HFF-Myc (cell line): ENCODE results near the gene ASXL1.
"Not testable (repeated sequence)": the region's sequence is repeated elsewhere in the genome, so short reads cannot be mapped to it uniquely, and the experiment has no call there.

ENCODE experiments used
- DNase-seq: peaks from one replicate; pipeline ENCODE4 v3.0.0-alpha.2; 2011; ENCODE audit warnings: low read depth; ENCODE audit errors: extremely low read depth
- H3K4me3 ChIP-seq: replicated peaks from 2 replicates; pipeline ENCODE4 v1.5.1; 2011; ENCODE audit warnings: low read depth, mild to moderate bottlenecking, control low read depth, low read length
- TF ChIP-seq, protein P1 (sequence below): IDR thresholded peaks from 2 replicates; pipeline ENCODE4 v1.5.1; 2012; ENCODE audit warnings: mild to moderate bottlenecking, low read depth, low read length, control low read depth; ENCODE audit errors: missing control alignments

ASXL1 gene

DNA sequence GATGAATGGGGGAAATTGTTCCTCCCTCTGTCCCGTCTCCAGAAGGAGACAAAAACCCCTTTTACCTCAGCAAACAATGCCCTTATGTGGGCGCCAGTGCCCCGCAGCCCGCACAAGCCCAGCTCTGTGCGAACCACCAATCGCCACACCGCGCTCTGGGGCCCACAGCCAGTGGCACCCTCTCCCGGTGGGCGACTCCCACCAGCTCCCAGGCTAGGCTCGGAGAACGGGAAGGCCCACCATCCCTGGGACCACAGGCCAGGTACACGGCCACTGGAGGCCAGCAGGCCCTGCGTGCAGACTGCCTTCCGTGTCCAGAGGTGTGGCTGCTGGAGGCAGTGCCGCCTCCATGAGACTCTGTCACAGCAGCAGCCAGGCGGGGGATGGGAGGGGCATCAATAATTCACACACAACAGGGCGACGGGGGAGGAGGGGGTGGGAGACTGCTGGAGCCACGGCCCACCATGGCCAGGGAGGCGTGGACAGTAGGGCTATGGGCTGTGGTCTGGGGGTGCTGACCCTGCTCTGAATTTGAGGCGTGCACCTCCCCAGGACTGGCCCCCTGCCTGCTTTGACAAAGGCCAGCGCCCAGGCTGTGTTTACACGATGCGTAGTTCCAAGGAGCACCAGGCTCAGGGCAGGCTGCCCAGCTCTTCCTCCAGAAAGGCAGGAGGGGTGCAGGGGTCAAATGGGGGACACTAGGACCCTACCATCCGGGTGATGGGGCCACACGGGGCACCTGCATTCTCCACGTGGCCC lies 105.7 kb downstream of the ASXL1 start:
- TF ChIP-seq, protein P1, sequence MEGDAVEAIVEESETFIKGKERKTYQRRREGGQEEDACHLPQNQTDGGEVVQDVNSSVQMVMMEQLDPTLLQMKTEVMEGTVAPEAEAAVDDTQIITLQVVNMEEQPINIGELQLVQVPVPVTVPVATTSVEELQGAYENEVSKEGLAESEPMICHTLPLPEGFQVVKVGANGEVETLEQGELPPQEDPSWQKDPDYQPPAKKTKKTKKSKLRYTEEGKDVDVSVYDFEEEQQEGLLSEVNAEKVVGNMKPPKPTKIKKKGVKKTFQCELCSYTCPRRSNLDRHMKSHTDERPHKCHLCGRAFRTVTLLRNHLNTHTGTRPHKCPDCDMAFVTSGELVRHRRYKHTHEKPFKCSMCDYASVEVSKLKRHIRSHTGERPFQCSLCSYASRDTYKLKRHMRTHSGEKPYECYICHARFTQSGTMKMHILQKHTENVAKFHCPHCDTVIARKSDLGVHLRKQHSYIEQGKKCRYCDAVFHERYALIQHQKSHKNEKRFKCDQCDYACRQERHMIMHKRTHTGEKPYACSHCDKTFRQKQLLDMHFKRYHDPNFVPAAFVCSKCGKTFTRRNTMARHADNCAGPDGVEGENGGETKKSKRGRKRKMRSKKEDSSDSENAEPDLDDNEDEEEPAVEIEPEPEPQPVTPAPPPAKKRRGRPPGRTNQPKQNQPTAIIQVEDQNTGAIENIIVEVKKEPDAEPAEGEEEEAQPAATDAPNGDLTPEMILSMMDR: no peak
- no peak overlapping the region for H3K4me3 ChIP-seq
- DNase-seq: no peak

DNA sequence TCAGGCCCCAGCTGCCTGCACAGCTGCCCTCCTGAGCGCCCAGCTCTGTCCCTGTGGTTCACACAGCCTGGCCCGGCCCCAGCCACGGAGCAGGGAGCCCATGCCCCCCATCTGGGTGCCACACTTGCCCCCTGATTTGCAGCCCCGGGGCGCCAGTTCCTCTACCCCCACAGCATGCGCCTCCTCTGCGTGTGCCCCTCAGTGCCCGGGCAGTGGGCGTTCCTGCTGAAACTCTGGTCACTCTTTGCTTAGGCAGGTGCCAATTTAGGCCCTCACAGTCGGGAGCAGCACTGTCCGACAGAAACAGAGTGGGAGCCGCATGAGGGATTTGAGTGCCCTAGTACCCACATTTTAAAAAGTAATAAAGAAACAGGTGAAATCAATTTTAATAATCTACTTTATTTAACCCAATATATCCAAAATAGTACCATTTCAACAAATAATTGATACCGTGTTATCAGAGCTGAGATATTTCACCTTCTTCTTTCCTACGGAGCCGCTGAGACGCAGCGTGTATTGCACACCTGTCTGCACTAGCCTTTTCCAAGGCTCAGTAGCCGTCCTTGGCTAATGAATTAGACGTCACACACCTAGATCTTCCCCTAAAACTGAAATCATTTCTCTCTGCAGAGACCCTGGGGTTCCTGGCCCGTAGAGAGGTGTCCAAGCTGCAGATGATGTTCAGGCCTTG lies 106.4 kb downstream of the ASXL1 start:
- no peak for DNase-seq
- TF ChIP-seq, protein P1: no peak
- no peak overlapping the region for H3K4me3 ChIP-seq

DNA sequence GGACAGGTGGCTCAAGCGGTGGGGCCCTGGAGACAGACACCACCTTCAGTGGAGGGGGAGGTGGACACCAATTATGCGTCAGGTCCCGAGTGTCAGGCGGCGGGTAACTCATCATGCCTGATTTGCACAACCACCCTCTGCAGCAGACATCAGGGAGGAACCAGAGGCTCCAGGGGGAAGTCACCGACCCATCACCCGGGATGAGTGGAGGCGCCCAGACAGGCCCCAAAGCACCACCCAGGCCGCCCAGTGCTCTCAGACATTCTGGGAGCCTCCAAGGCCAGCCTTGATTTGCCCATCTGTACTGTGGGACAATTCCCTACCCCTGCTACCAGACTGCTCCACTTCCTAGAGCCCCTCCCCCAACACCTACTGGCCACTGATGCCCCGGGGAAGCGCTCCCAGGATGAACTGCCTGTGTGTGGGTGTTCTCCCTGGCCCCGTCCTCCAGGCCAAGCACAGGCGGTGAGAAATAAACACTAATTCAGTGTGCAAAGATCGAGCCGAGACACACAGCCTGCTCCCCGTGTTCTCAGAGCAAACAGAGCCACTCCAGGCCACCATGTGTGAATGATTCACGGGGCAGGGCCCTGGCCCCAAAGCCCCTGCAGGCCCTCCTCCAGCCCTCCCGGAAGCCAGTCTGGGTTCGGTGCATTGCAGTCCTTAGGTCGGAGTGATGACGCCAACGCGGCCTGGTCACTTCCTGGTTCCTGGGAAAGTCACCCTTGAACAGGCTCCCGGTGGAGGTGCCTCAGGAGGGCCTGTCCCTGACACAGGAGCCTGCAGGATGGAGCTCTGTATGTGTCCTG lies 107.2 kb downstream of the ASXL1 start:
- TF ChIP-seq, protein P1: no peak
- no peak overlapping the region for H3K4me3 ChIP-seq
- DNase-seq: peak; percentile 63

DNA sequence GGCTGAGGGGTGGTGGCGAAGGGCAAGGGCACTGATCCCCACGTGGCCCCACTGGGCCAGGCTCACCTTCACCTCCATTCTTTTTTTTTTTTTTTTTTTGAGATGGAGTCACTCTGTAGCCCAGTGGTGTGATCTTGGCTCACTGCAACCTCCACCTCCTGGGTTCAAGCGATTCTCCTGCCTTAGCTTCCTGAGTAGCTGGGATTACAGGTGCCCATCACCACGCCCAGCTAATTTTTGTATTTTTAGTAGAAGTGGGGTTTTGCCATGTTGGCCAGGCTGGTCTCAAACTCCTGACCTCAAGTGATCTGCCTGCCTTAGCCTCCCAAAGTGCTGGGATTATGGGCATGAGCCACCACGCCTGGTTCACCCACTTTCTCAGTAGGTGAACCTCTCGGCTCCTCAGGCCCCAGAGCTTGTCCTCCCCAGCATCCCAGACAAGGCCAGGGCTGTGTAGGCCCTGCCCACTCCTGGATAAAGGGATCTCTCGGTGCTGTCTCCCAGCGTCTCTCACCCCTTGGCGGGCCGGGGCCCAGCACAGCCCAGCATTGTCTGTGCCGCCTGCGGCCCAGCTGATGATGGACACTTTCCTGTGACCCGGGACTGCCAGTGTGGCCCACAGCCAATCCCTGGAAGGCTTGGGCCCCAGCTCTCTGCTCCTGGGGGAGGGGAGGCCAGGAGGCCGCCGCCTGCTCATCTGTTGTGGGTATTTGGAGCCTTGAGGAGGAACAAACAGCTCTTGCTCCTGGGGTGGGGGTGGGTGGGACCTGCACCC lies 108.0 kb downstream of the ASXL1 start:
- DNase-seq, H3K4me3 ChIP-seq: not testable (repeated sequence)

DNA sequence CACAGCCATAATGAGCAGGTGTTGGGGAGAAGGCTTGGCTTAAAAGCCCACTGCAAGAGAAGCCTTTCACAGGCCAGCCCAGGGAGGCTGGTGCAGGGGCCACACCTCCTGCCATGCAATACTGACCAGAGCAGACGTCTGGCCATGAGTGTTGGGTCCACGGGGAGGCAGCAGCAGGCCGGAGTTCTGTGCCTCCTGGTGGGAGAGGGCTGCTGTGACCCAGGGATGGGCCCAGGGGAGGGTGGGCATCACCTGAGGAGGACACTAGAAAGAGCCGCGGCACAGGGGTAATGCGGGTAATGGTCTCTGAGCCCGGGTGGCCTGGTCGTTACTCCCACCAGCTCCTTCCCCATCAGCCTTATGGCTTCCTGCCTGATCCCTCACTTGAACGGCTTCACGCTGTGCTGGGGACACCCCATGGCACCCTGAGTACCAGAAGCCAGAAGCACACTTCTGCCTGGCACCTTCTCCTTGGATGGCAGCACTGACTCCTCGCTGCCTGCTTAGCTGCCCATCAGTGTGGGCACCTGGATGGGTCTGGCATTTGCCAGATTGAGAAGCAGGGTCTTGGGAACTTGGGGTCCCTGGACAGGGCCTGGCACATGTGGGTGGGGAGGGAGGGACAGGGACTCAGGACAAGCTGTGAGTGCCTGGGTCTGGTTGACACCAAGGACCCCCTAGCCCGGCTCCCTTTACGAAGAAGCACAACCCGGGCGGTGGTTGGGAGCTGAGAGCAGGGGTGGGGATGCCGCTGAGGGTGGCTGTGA lies 108.8 kb downstream of the ASXL1 start:
- TF ChIP-seq, protein P1: no peak
- no peak for DNase-seq
- H3K4me3 ChIP-seq: no peak overlapping the region

DNA sequence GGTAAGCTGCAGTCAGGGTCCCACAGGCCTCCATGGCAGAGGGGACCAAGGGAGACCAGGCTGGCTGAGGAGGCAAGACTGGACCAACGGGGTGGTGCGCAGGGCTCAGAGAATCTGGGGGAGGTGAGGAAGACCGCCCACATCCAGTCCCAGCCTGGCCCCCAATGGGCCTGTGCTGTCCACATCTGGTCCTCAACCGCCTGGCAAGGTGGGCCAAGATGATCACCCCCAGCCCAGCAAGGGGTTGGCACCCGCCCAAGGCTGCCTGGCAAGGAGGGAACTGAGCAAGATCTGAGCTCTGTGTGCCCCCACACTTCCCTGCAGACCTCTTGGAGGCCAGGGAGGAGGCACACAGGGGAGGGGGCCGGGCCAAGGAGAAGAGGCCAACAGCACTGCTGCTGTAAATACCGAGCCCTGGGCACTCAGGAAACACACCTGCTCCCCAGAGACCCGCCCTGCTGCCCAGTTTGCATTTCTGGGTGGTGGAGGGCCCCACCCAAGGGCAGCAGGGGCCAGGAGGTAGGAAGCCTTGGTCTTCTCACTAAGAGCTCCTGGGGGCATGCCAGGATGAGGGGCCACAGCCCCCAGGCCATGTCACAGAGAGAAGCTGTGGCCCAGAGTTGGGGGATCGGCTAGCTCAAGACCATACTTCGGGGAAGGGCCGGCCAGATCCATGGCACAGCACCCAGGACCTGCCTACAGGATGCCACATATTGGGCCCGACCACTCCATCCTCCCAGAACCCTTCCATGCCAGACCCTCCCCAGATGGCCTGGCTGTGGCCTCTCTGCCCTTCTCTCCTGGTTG lies 109.6 kb downstream of the ASXL1 start:
- H3K4me3 ChIP-seq: no peak overlapping the region
- no peak for DNase-seq
- TF ChIP-seq, protein P1: no peak
